ENCODE data around the gene ARHGEF4. TPM values are rescaled to one million over a fixed set of nuclear protein-coding genes. Genes with fewer than 3 reads are reported as not detected.

ARHGEF4 gene
- total RNA-seq, 1 experiment from 2014 or later: 0.80 TPM

GRCh38 chr2:130850788-130851623 lies 14.3 kb downstream of the ARHGEF4 start:
- no peaks in the 10 kb centered on the region for H3K9me3 ChIP-seq (ENCODE audit: control insufficient read depth, insufficient read depth, low read depth, low read length)
- DNase-seq (ENCODE audit: low read depth, low spot score) (no peak), ATAC-seq (no peak)
- in situ Hi-C loops (cut with HindIII; ENCODE audit: low pct_unique_long_range_greater_than_20kb, low sequenced_read_pairs) (no loop called here), intact Hi-C loops (cut with micrococcal nuclease; ENCODE audit: unreplicated experiment) (no loop called here)
- no TSS peak for BruUV-seq (replicated peaks)
- H3K36me3 ChIP-seq (ENCODE audit: control insufficient read depth, insufficient read depth, low read length): no peaks in the 10 kb centered on the region
- H3K4me3 ChIP-seq (ENCODE audit: low read depth in 2 of 2, low read length in 2 of 2): no peak overlapping the region
- no peak overlapping the region for H3K27ac ChIP-seq (ENCODE audit: low read length)
- POLR2A ChIA-PET: no interaction called here
- no peak for TF ChIP-seq TCF7L2 (IDR thresholded peaks at IDR 0.05; ENCODE audit: low read depth, low read length)
- TF ChIP-seq CTCF (IDR thresholded peaks at IDR 0.05): no peak
- no peak for TF ChIP-seq REST (IDR thresholded peaks at IDR 0.05; ENCODE audit: insufficient read depth in 1 of 2, low read depth in 2 of 2, low read length in 1 of 2)
- TF ChIP-seq POLR2AphosphoS5 (IDR thresholded peaks at IDR 0.05; ENCODE audit: low read depth, low read length): no peak
- no peak for TF ChIP-seq SIN3A (IDR thresholded peaks at IDR 0.05; ENCODE audit: borderline replicate concordance, insufficient read depth, low read depth, low read length)
- CTCF ChIA-PET: no interaction called here
- no peaks in the 10 kb centered on the region for H3K27me3 ChIP-seq (ENCODE audit: control insufficient read depth, insufficient read depth, low read length)
- no peaks in the 10 kb centered on the region for H3K4me1 ChIP-seq (ENCODE audit: control insufficient read depth, insufficient read depth, low read length)

- POLR2A ChIA-PET: no interaction called here
- DNase-seq (ENCODE audit: low read depth, low spot score): no peak
- no TSS peak for BruUV-seq (replicated peaks)
- in situ Hi-C loops (cut with HindIII; ENCODE audit: low pct_unique_long_range_greater_than_20kb, low sequenced_read_pairs): no loop called here
- no peak overlapping the region for H3K4me3 ChIP-seq (ENCODE audit: low read depth in 2 of 2, low read length in 2 of 2)
- no peaks in the 10 kb centered on the region for H3K36me3 ChIP-seq (ENCODE audit: control insufficient read depth, insufficient read depth, low read length)
- intact Hi-C loops (cut with micrococcal nuclease; ENCODE audit: unreplicated experiment): no loop called here
- H3K27me3 ChIP-seq (ENCODE audit: control insufficient read depth, insufficient read depth, low read length): no peaks in the 10 kb centered on the region
- no peak for ATAC-seq
- H3K9me3 ChIP-seq (ENCODE audit: control insufficient read depth, insufficient read depth, low read depth, low read length): no peaks in the 10 kb centered on the region
- no peaks in the 10 kb centered on the region for H3K4me1 ChIP-seq (ENCODE audit: control insufficient read depth, insufficient read depth, low read length)
- TF ChIP-seq TCF7L2 (IDR thresholded peaks at IDR 0.05; ENCODE audit: low read depth, low read length) (no peak), POLR2AphosphoS5 (IDR thresholded peaks at IDR 0.05; ENCODE audit: low read depth, low read length) (no peak), REST (IDR thresholded peaks at IDR 0.05; ENCODE audit: insufficient read depth in 1 of 2, low read depth in 2 of 2, low read length in 1 of 2) (no peak), CTCF (IDR thresholded peaks at IDR 0.05) (no peak), SIN3A (IDR thresholded peaks at IDR 0.05; ENCODE audit: borderline replicate concordance, insufficient read depth, low read depth, low read length) (no peak)
- no peak overlapping the region for H3K27ac ChIP-seq (ENCODE audit: low read length)
- CTCF ChIA-PET: no interaction called here
Measured at GRCh38 chr2:130851624-130852382, 15.1 kb downstream of the ARHGEF4 start.
